Ovary (tissue), 9 donors: ENCODE measurements around the gene DAG1. TPM values are rescaled to one million over a fixed set of nuclear protein-coding genes. Genes with fewer than 3 reads are reported as not detected.

Experiments
- DNase-seq, 5 donors: peaks; one replicate each; pipeline ENCODE4 v3.0.0-alpha.2; 2019 to 2020
- H3K27ac ChIP-seq, 2 donors: fragments of 200-600 bp; one replicate each; pipeline versions ENCODE4 v1.5.1 to v1.8.0; 2019 to 2022
- H3K27me3 ChIP-seq: fragments of 200-600 bp; one replicate; pipeline ENCODE4 v1.8.0; 2022
- H3K36me3 ChIP-seq: fragments of 200-600 bp; sonication (generic); one replicate; pipeline ENCODE4 v1.5.1; 2019
- H3K4me1 ChIP-seq: one replicate; pipeline ENCODE4 v1.8.1; 2013; ENCODE audit warnings: mild to moderate bottlenecking, moderate library complexity; ENCODE audit not compliant: insufficient read depth
- H3K4me3 ChIP-seq: fragments of 200-600 bp; sonication (generic); one replicate; pipeline ENCODE4 v1.5.1; 2017
- H3K9me3 ChIP-seq, 2 donors: fragments of 200-600 bp in 1 of 2; sonication (generic) in 1 of 2; one replicate each; pipeline versions ENCODE4 v1.5.1 to v1.8.1; 2013 to 2019; ENCODE audit warnings: mild to moderate bottlenecking in 1 of 2, moderate library complexity in 1 of 2
- CTCF ChIP-seq, 3 donors: fragments of 450-650 bp in 2 of 3; fragments of 200-600 bp in 1 of 3; IDR thresholded peaks; one replicate each; pipeline versions ENCODE4 v1.5.1 to v1.8.0; 2016 to 2022; ENCODE audit warnings: antibody characterized with exemption in 3 of 3, mild to moderate bottlenecking in 1 of 3
- EP300 ChIP-seq: sonication (generic); formaldehyde crosslinking; IDR thresholded peaks from one replicate; pipeline ENCODE4 v1.6.1; 2017; ENCODE audit warnings: antibody characterized with exemption
- POLR2A ChIP-seq: fragments of 450-650 bp; IDR thresholded peaks from one replicate; pipeline ENCODE4 v1.6.1; 2017; ENCODE audit warnings: antibody characterized with exemption, mild to moderate bottlenecking, moderate library complexity
- WGBS, 3 donors: extraction: QIAGEN DNeasy Blood & Tissue Kit in 1 of 3; methylation state at CpG; one replicate each; pipeline versions ENCODE4 v1.1.5 to v1.1.7; 2013 to 2017; 5-methylcytosine and 5-hydroxymethylcytosine counted together
- intact Hi-C, 4 donors: fragments of 100-400 bp; cut with DNase I; formaldehyde crosslinking; loops; one replicate each; pipeline versions ENCODE4 v1.11.0 to v1.15.1; 2022 to 2023
- polyA plus RNA-seq, 2 donors: library from polyadenylated mRNA; stranded (reverse); fragments of 200-250 nt in 1 of 2; fragments of 350-450 nt in 1 of 2; fragmentation: Illumina TruSeq in 1 of 2; extraction: RNeasy Lipid Tissue Mini Kit (QIAGEN cat#74804) in 1 of 2; gene quantifications; one replicate each; pipeline ENCODE4 v1.2.3, GENCODE V29; 2013 to 2014
- total RNA-seq, 7 donors: library from RNA; depleted of rRNA in 2 of 7; stranded (reverse); fragments of >200 nt in 2 of 7; fragmentation: NEBNext Ultra II Directional in 3 of 7; extraction: Animal tissue kit (Norgen Biotek cat#: 25700) in 3 of 7; gene quantifications; one replicate each; pipeline versions ENCODE4 v1.1.0 to v1.2.4, GENCODE V29; 2016 to 2023
- donor health status: DM: no; HTN: no; CAD: no; lungs with moderate emphysema.
- donor health status: DM: no; HTN: no; CAD: no.
- donor health status: Bipolar disorder and iron deficiency.
- donor health status: DM: yes; HTN: yes; CAD: no.
- donor health status: DM: no; HTN: no; CAD: no.
- donor health status: DM: yes; HTN: yes; CAD: no.

The DAG1 gene
- total and polyA plus RNA-seq, 9 donors = 22.1 to 90.7 (median 59.3) TPM

- no peaks in the 10 kb centered on the region for H3K36me3 ChIP-seq
- intact Hi-C loops = no loop called here
- no peaks in the 10 kb centered on the region for H3K27me3 ChIP-seq
- no peak for DNase-seq
- no peak for TF ChIP-seq POLR2A
- no peak for TF ChIP-seq CTCF (IDR thresholded peaks at IDR 0.05)
- TF ChIP-seq EP300 = no peak
- H3K4me3 ChIP-seq = no peak overlapping the region
- 87 to 95% (median 92%) methylated on average over 4 of the region's 4 CpGs for WGBS, 3 donors
- H3K9me3 ChIP-seq = no peaks in the 10 kb centered on the region
- no peak overlapping the region for H3K27ac ChIP-seq
- peaks cover 18% of the 10 kb centered on the region for H3K4me1 ChIP-seq
These were observed 27.5 kb downstream of the DAG1 start for GRCh38 chr3:49497606-49498005.

GRCh38 chr3:49498239-49498638 is 28.2 kb downstream of the DAG1 start:
- TF ChIP-seq POLR2A (no peak), EP300 (no peak), CTCF (IDR thresholded peaks at IDR 0.05) (no peak)
- H3K36me3 ChIP-seq = no peaks in the 10 kb centered on the region
- WGBS, 3 donors = 70 to 83% (median 78%) methylated on average over 1 of the region's 1 CpG
- intact Hi-C loops = no loop called here
- H3K27me3 ChIP-seq = no peaks in the 10 kb centered on the region
- no peak for DNase-seq
- peaks cover 18% of the 10 kb centered on the region for H3K4me1 ChIP-seq
- H3K27ac ChIP-seq = no peak overlapping the region
- no peak overlapping the region for H3K4me3 ChIP-seq
- H3K9me3 ChIP-seq = no peaks in the 10 kb centered on the region

GRCh38 chr3:49498648-49499047 is 28.6 kb downstream of the DAG1 start:
- no peak overlapping the region for H3K27ac ChIP-seq
- intact Hi-C loops = no loop called here
- DNase-seq = no peak
- no peaks in the 10 kb centered on the region for H3K27me3 ChIP-seq
- WGBS, 3 donors = 88 to 96% (median 91%) methylated on average over 3 of the region's 3 CpGs
- no peak overlapping the region for H3K4me3 ChIP-seq
- no peaks in the 10 kb centered on the region for H3K36me3 ChIP-seq
- H3K4me1 ChIP-seq = peaks cover 16% of the 10 kb centered on the region
- H3K9me3 ChIP-seq = no peaks in the 10 kb centered on the region
- TF ChIP-seq CTCF (IDR thresholded peaks at IDR 0.05) (no peak), EP300 (no peak), POLR2A (no peak)

GRCh38 chr3:49500205-49500731 is 30.2 kb downstream of the DAG1 start:
- peaks cover 7% of the 10 kb centered on the region for H3K4me1 ChIP-seq
- no peak for DNase-seq
- H3K27me3 ChIP-seq = no peaks in the 10 kb centered on the region
- WGBS, 3 donors = 85 to 93% (median 87%) methylated on average over 6 of the region's 6 CpGs
- no peaks in the 10 kb centered on the region for H3K9me3 ChIP-seq
- intact Hi-C loops = no loop called here
- H3K36me3 ChIP-seq = no peaks in the 10 kb centered on the region
- no peak overlapping the region for H3K4me3 ChIP-seq
- no peak overlapping the region for H3K27ac ChIP-seq
- TF ChIP-seq EP300 (no peak), CTCF (IDR thresholded peaks at IDR 0.05) (no peak), POLR2A (no peak)
